Karpas-422 (cell line): ENCODE data around the gene SLC6A6. TPM values are rescaled to one million over a fixed set of nuclear protein-coding genes. Genes with fewer than 3 reads are reported as not detected.
A peak's percentile ranks its signal among the peaks of the same experiment; 100 is the strongest.

Experiments used
- DNase-seq: peaks from one replicate; pipeline ENCODE4 v3.0.0-alpha.2; 2015
- H2AFZ ChIP-seq: fragments of 200-600 bp; sonication (generic); 2 replicates; pipeline ENCODE4 v1.6.1; 2014; ENCODE audit warnings: antibody characterized with exemption, low read length, mixed read lengths
- H3K27ac ChIP-seq: fragments of 200-600 bp; sonication (generic); 2 replicates; pipeline ENCODE4 v1.5.1; 2014; ENCODE audit warnings: mild to moderate bottlenecking, low read length, moderate library complexity
- H3K27me3 ChIP-seq: fragments of 200-600 bp; sonication (generic); 2 replicates; pipeline ENCODE4 v1.6.1; 2014; ENCODE audit warnings: low read length, mixed read lengths
- H3K36me3 ChIP-seq: fragments of 200-600 bp; sonication (generic); 2 replicates; pipeline ENCODE4 v1.6.1; 2014; ENCODE audit warnings: low read length, mixed read lengths; ENCODE audit not compliant: insufficient read depth
- H3K4me1 ChIP-seq: fragments of 200-600 bp; sonication (generic); 2 replicates; pipeline ENCODE4 v1.6.1; 2014; ENCODE audit warnings: mild to moderate bottlenecking, low read length, mixed read lengths
- H3K4me2 ChIP-seq: fragments of 200-600 bp; sonication (generic); 2 replicates; pipeline ENCODE4 v1.6.1; 2014; ENCODE audit warnings: low read length, low read depth, mild to moderate bottlenecking; ENCODE audit not compliant: poor library complexity, severe bottlenecking
- H3K4me3 ChIP-seq: fragments of 200-600 bp; sonication (generic); 2 replicates; pipeline ENCODE4 v1.5.1; 2014; ENCODE audit warnings: mild to moderate bottlenecking, antibody characterized with exemption, low read length, mixed read lengths
- H3K79me2 ChIP-seq: fragments of 200-600 bp; sonication (generic); 2 replicates; pipeline ENCODE4 v1.6.1; 2014; ENCODE audit warnings: mild to moderate bottlenecking, low read length, mixed read lengths
- H3K9ac ChIP-seq: fragments of 200-600 bp; sonication (generic); 2 replicates; pipeline ENCODE4 v1.6.0; 2014; ENCODE audit warnings: low read length
- H3K9me2 ChIP-seq: fragments of 200-600 bp; sonication (generic), shearing (Covaris generic); replicated peaks from 2 replicates; pipeline ENCODE4 v1.6.0; 2014; ENCODE audit warnings: mild to moderate bottlenecking, low read length, moderate library complexity; ENCODE audit not compliant: insufficient read depth
- H3K9me3 ChIP-seq: fragments of 300-700, 200-600 bp; sonication (generic); 2 replicates; pipeline ENCODE4 v1.6.1; 2014; ENCODE audit warnings: low read length, mixed read lengths
- H4K20me1 ChIP-seq: fragments of 200-600 bp; sonication (generic); 2 replicates; pipeline ENCODE4 v1.6.1; 2014; ENCODE audit warnings: mild to moderate bottlenecking, antibody characterized with exemption, low read length, low read depth; ENCODE audit not compliant: insufficient read depth
- total RNA-seq: library from RNA; depleted of rRNA; stranded (reverse); fragments of >200 nt; shearing (Covaris generic); gene quantifications from 2 replicates; pipeline ENCODE4 v1.2.3, GENCODE V29; 2014; ENCODE audit warnings: low replicate concordance

Gene SLC6A6
- total RNA-seq, 1 experiment from 2014 or later, result 30.2 TPM

GRCh38 chr3:14505001-14505802 lies 102.8 kb downstream of the SLC6A6 start:
- Histone ChIP-seq H2AFZ (no peak overlapping the region), H3K9me2 (no peaks in the 10 kb centered on the region), H3K79me2 (no peaks in the 10 kb centered on the region), H3K4me2 (no peak overlapping the region), H3K9me3 (no peaks in the 10 kb centered on the region), H3K27ac (no peak overlapping the region), H4K20me1 (no peaks in the 10 kb centered on the region), H3K9ac (no peak overlapping the region), H3K36me3 (no peaks in the 10 kb centered on the region), H3K27me3 (no peaks in the 10 kb centered on the region), H3K4me3 (no peak overlapping the region), H3K4me1 (peaks cover 27% of the 10 kb centered on the region)
- no peak for DNase-seq

- Histone ChIP-seq H3K9ac (no peak overlapping the region), H3K27me3 (no peaks in the 10 kb centered on the region), H3K4me1 (peaks cover 27% of the 10 kb centered on the region), H3K4me3 (no peak overlapping the region), H2AFZ (no peak overlapping the region), H4K20me1 (no peaks in the 10 kb centered on the region), H3K9me3 (no peaks in the 10 kb centered on the region), H3K9me2 (no peaks in the 10 kb centered on the region), H3K36me3 (no peaks in the 10 kb centered on the region), H3K79me2 (no peaks in the 10 kb centered on the region), H3K4me2 (no peak overlapping the region), H3K27ac (no peak overlapping the region)
- DNase-seq, result no peak
Measured at GRCh38 chr3:14505803-14506500, 103.5 kb downstream of the SLC6A6 start.

GRCh38 chr3:14506626-14507304 lies 104.4 kb downstream of the SLC6A6 start:
- no peaks in the 10 kb centered on the region for H4K20me1 ChIP-seq
- no peaks in the 10 kb centered on the region for H3K79me2 ChIP-seq
- H3K4me1 ChIP-seq, result peaks cover 27% of the 10 kb centered on the region
- H3K27me3 ChIP-seq, result no peaks in the 10 kb centered on the region
- H3K9me3 ChIP-seq, result no peaks in the 10 kb centered on the region
- H3K9ac ChIP-seq, result no peak overlapping the region
- DNase-seq, result no peak
- H2AFZ ChIP-seq, result no peak overlapping the region
- no peaks in the 10 kb centered on the region for H3K36me3 ChIP-seq
- no peak overlapping the region for H3K4me3 ChIP-seq
- H3K4me2 ChIP-seq, result no peak overlapping the region
- H3K27ac ChIP-seq, result no peak overlapping the region
- no peaks in the 10 kb centered on the region for H3K9me2 ChIP-seq

- H3K4me3 ChIP-seq, result no peak overlapping the region
- peaks cover 27% of the 10 kb centered on the region for H3K4me1 ChIP-seq
- 0 out of 2 replicates have a peak overlapping the region, but pooled peaks have one; percentile 14 for H3K9ac ChIP-seq
- H3K4me2 ChIP-seq, result peak overlapping the region; percentile 40
- no peaks in the 10 kb centered on the region for H3K9me2 ChIP-seq
- peak; percentile 68 for DNase-seq
- no peak overlapping the region; the same call in 1 of the 2 replicates for H2AFZ ChIP-seq
- no peaks in the 10 kb centered on the region for H3K36me3 ChIP-seq
- H3K79me2 ChIP-seq, result no peaks in the 10 kb centered on the region
- H3K9me3 ChIP-seq, result no peaks in the 10 kb centered on the region
- H3K27ac ChIP-seq, result no peak overlapping the region
- no peaks in the 10 kb centered on the region for H3K27me3 ChIP-seq
- H4K20me1 ChIP-seq, result no peaks in the 10 kb centered on the region
Measured at GRCh38 chr3:14507305-14507741, 104.9 kb downstream of the SLC6A6 start.

GRCh38 chr3:14507757-14508504 lies 105.5 kb downstream of the SLC6A6 start:
- no peaks in the 10 kb centered on the region for H3K79me2 ChIP-seq
- H3K9ac ChIP-seq, result 0 out of 2 replicates have a peak overlapping the region, but pooled peaks have one; percentile 14
- H3K4me2 ChIP-seq, result peak overlapping the region; percentile 40
- DNase-seq, result no peak
- no peaks in the 10 kb centered on the region for H4K20me1 ChIP-seq
- H3K36me3 ChIP-seq, result no peaks in the 10 kb centered on the region
- H3K4me3 ChIP-seq, result no peak overlapping the region
- peaks cover 27% of the 10 kb centered on the region for H3K4me1 ChIP-seq
- H3K9me2 ChIP-seq, result no peaks in the 10 kb centered on the region
- no peaks in the 10 kb centered on the region for H3K9me3 ChIP-seq
- no peak overlapping the region; the same call in 1 of the 2 replicates for H2AFZ ChIP-seq
- no peak overlapping the region for H3K27ac ChIP-seq
- H3K27me3 ChIP-seq, result no peaks in the 10 kb centered on the region

- Histone ChIP-seq H3K4me1 (peaks cover 27% of the 10 kb centered on the region), H3K27ac (no peak overlapping the region), H3K36me3 (no peaks in the 10 kb centered on the region), H2AFZ (no peak overlapping the region), H3K79me2 (no peaks in the 10 kb centered on the region), H3K27me3 (no peaks in the 10 kb centered on the region), H3K9ac (no peak overlapping the region), H3K9me2 (no peaks in the 10 kb centered on the region), H4K20me1 (no peaks in the 10 kb centered on the region), H3K4me3 (no peak overlapping the region), H3K9me3 (no peaks in the 10 kb centered on the region), H3K4me2 (no peak overlapping the region)
- no peak for DNase-seq
Measured at GRCh38 chr3:14508505-14508819, 106.1 kb downstream of the SLC6A6 start.

- peak overlapping the region; percentile 28 for H3K4me2 ChIP-seq
- DNase-seq, result peak; percentile 91
- no peaks in the 10 kb centered on the region for H3K27me3 ChIP-seq
- no peak overlapping the region for H2AFZ ChIP-seq
- no peaks in the 10 kb centered on the region for H3K36me3 ChIP-seq
- H3K9ac ChIP-seq, result no peak overlapping the region
- no peak overlapping the region; the same call in 1 of the 2 replicates for H3K4me3 ChIP-seq
- no peaks in the 10 kb centered on the region for H3K79me2 ChIP-seq
- no peaks in the 10 kb centered on the region for H4K20me1 ChIP-seq
- H3K4me1 ChIP-seq, result peaks cover 27% of the 10 kb centered on the region
- no peaks in the 10 kb centered on the region for H3K9me2 ChIP-seq
- no peak overlapping the region for H3K27ac ChIP-seq
- H3K9me3 ChIP-seq, result no peaks in the 10 kb centered on the region
Measured at GRCh38 chr3:14508966-14509795, 106.8 kb downstream of the SLC6A6 start.
